K562 (cell line): ENCODE results near the gene SQOR. TPM values are rescaled to one million over a fixed set of nuclear protein-coding genes. Genes with fewer than 3 reads are reported as not detected.

ENCODE experiments used
- ATAC-seq: fragments of 200-7000 bp; cut with Tn5 transposase; 3 replicates; pipeline ENCODE4 v1.9.1; 2020; ENCODE audit warnings: moderate library complexity
- BruUV-seq: library from RNA; stranded (reverse); fragments of 400-500 nt; replicated peaks from 2 replicates; lab custom pipeline; 2021; lab: Mats Ljungman, UMichigan
- CTCF ChIA-PET: fragments of 300-600 bp; formaldehyde crosslinking; extraction: SDS; loops from one replicate; lab custom pipeline; 2021; ENCODE audit warnings: low intra/inter-chr PET ratio; lab: Yijun Ruan, JAX
- POLR2A ChIA-PET: fragments of 300-600, 350-650 bp; sonication (Branson Sonifier 250); formaldehyde crosslinking; extraction: SDS; loops from one replicate; lab custom pipeline; 2021; ENCODE audit warnings: antibody characterized with exemption, inconsistent platforms; lab: Yijun Ruan, JAX
- DNase-seq, 4 experiments: peaks; one replicate each; pipeline versions ENCODE4 v3.0.0 to v3.0.0-alpha.2; 2011 to 2018; ENCODE audit warnings: low spot score in 3 of 4, mixed read lengths in 3 of 4; ENCODE audit errors: extremely low read depth in 1 of 4
- FAIRE-seq: peaks from 2 replicates; lab custom pipeline; 2011; peaks lifted over from hg19 to GRCh38; lab: Jason Lieb, UNC
- H2AFZ ChIP-seq: 2 replicates; pipeline ENCODE4 v1.6.0; 2011; ENCODE audit warnings: low read depth, low read length, control low read depth, inconsistent platforms
- H3K27ac ChIP-seq: fragments of 200-600 bp; 3 replicates; pipeline ENCODE4 v1.8.0; 2011; ENCODE audit warnings: low read depth, mild to moderate bottlenecking, control low read depth, inconsistent platforms, low read length, moderate library complexity, mixed read lengths; ENCODE audit errors: extremely low read depth
- H3K27me3 ChIP-seq, 2 experiments: fragments of 300-600 bp in 1 of 2; 2 replicates in 1 of 2; 3 replicates in 1 of 2; pipeline versions ENCODE4 v1.6.0 to v1.8.0; 2011; ENCODE audit warnings: inconsistent platforms in 2 of 2, low read length in 2 of 2, mild to moderate bottlenecking in 1 of 2, mixed read lengths in 1 of 2, moderate library complexity in 1 of 2; ENCODE audit not compliant: control insufficient read depth in 2 of 2, insufficient read depth in 2 of 2
- H3K36me3 ChIP-seq: fragments of 300-600 bp; 3 replicates; pipeline ENCODE4 v1.8.0; 2011; ENCODE audit warnings: mild to moderate bottlenecking, low read length, inconsistent platforms; ENCODE audit not compliant: control insufficient read depth, insufficient read depth
- H3K4me1 ChIP-seq, 2 experiments: fragments of 200-600 bp in 1 of 2; replicated peaks in 1 of 2; 2 replicates in 1 of 2; 3 replicates in 1 of 2; pipeline versions ENCODE4 v1.5.1 to v1.8.0; 2011; ENCODE audit warnings: inconsistent platforms in 2 of 2, low read length in 2 of 2, mild to moderate bottlenecking in 1 of 2, mixed read lengths in 1 of 2, moderate library complexity in 1 of 2; ENCODE audit not compliant: control insufficient read depth in 2 of 2, insufficient read depth in 2 of 2
- H3K4me2 ChIP-seq: 2 replicates; pipeline ENCODE4 v1.6.1; 2011; ENCODE audit warnings: low read length, control low read depth, inconsistent platforms, mixed read lengths; ENCODE audit not compliant: insufficient read depth
- H3K4me3 ChIP-seq: fragments of 200-600 bp; sonication (generic), shearing (Covaris generic); 2 replicates; pipeline ENCODE4 v1.5.1; 2016; ENCODE audit warnings: control low read depth, inconsistent platforms
- H3K79me2 ChIP-seq: fragments of 200-600 bp; 3 replicates; pipeline ENCODE4 v1.8.0; 2011; ENCODE audit warnings: low read length, inconsistent platforms; ENCODE audit not compliant: control insufficient read depth, insufficient read depth
- H3K9ac ChIP-seq, 2 experiments: 2 replicates each; pipeline versions ENCODE4 v1.6.0 to v1.6.1; 2011; ENCODE audit warnings: low read depth in 2 of 2, low read length in 2 of 2, control low read depth in 1 of 2, inconsistent platforms in 1 of 2, mild to moderate bottlenecking in 1 of 2, mixed read lengths in 1 of 2; ENCODE audit not compliant: insufficient read depth in 1 of 2
- H3K9me1 ChIP-seq: one replicate; pipeline ENCODE4 v1.6.0; 2011; ENCODE audit warnings: inconsistent platforms, mild to moderate bottlenecking, low read length, moderate library complexity; ENCODE audit not compliant: control insufficient read depth, insufficient read depth
- H3K9me3 ChIP-seq: replicated peaks from 2 replicates; pipeline ENCODE4 v1.5.1; 2011; ENCODE audit warnings: low read depth, low read length, inconsistent platforms; ENCODE audit not compliant: control insufficient read depth, insufficient read depth
- H4K20me1 ChIP-seq: replicated peaks from 2 replicates; pipeline ENCODE4 v1.6.1; 2011; ENCODE audit warnings: low read length, inconsistent platforms, mixed read lengths; ENCODE audit not compliant: control insufficient read depth, insufficient read depth
- ATF3 ChIP-seq, 2 experiments: fragments of 450-650 bp in 1 of 2; sonication (generic) in 1 of 2; formaldehyde crosslinking in 1 of 2; IDR thresholded peaks in 1 of 2; conservative IDR thresholded peaks in 1 of 2; 2 replicates each; pipeline versions ENCODE4 v1.6.1 to v1.8.1; 2016 to 2023; ENCODE audit warnings: mild to moderate bottlenecking in 2 of 2, moderate library complexity in 2 of 2, inconsistent platforms in 1 of 2, missing genetic modification reagents in 1 of 2
- ATF7 ChIP-seq: fragments of 450-650 bp; IDR thresholded peaks from 2 replicates; pipeline ENCODE4 v1.7.1; 2014; ENCODE audit warnings: mild to moderate bottlenecking, moderate library complexity
- CEBPG ChIP-seq, 3 experiments: fragments of 200-800 bp in 1 of 3; sonication (Bioruptor generic) in 1 of 3; sonication (generic) in 1 of 3; formaldehyde crosslinking in 1 of 3; IDR thresholded peaks in 2 of 3; conservative IDR thresholded peaks in 1 of 3; 2 replicates each; pipeline versions ENCODE4 v1.6.1 to v1.8.0; 2016 to 2022; ENCODE audit warnings: missing compliant biosample characterization in 2 of 3, missing genetic modification characterization in 2 of 3, mild to moderate bottlenecking in 1 of 3, missing genetic modification reagents in 1 of 3
- HLTF ChIP-seq: fragments of 450-650 bp; IDR thresholded peaks from 2 replicates; pipeline ENCODE4 v1.6.1; 2016
- MCM5 ChIP-seq: fragments of 450-650 bp; IDR thresholded peaks from 2 replicates; pipeline ENCODE4 v1.6.1; 2016; ENCODE audit warnings: low read depth
- NR1H2 ChIP-seq: sonication (generic); formaldehyde crosslinking; IDR thresholded peaks from 2 replicates; pipeline ENCODE4 v1.4.0; 2020; ENCODE audit warnings: mild to moderate bottlenecking, missing genetic modification reagents
- SAP30 ChIP-seq: fragments of 200-600 bp; sonication (generic); IDR thresholded peaks from 2 replicates; pipeline ENCODE4 v1.6.1; 2012; ENCODE audit warnings: borderline replicate concordance, low read depth, mild to moderate bottlenecking, moderate library complexity, low read length, control low read depth, inconsistent platforms; ENCODE audit not compliant: insufficient read depth, poor library complexity, severe bottlenecking
- U2AF2 ChIP-seq: fragments of 200-400 bp; formaldehyde crosslinking; optimal IDR thresholded peaks from 2 replicates; pipeline ENCODE3; 2017; ENCODE audit warnings: low read depth, mild to moderate bottlenecking, low read length
- WGBS: fragments of 100-300 bp; shearing (Covaris generic); methylation state at CpG from one replicate; pipeline ENCODE4 v1.1.6; 2016; ENCODE audit warnings: low coverage, mixed read lengths; ENCODE audit not compliant: insufficient coverage; ENCODE audit errors: missing lambda C conversion rate; 5-methylcytosine and 5-hydroxymethylcytosine counted together
- in situ Hi-C: fragments of 300-500 bp; cut with MboI; formaldehyde crosslinking; loops from 4 replicates; pipeline ENCODE4 v1.15.0; 2018; ENCODE audit warnings: inconsistent platforms, mixed read lengths
- intact Hi-C: fragments of 100-400 bp; cut with micrococcal nuclease; formaldehyde crosslinking; loops from 2 replicates; pipeline ENCODE4 v1.14.2; 2022
- polyA plus RNA-seq, 8 experiments: library from polyadenylated mRNA; depleted of rRNA in 4 of 8; stranded (reverse) in 5 of 8; unstranded in 3 of 8; fragments of >200 nt; fragmentation: Nextera tagmentation in 2 of 8; fragmentation: Illumina TruSeq in 1 of 8; extraction: Ambion mirVana in 2 of 8; extraction: Trizol in 1 of 8; gene quantifications; 2 replicates each; pipeline versions ENCODE4 v1.2.1 to v1.2.3, GENCODE V29; 2011 to 2014; ENCODE audit warnings: inconsistent platforms in 1 of 8, missing spikeins in 1 of 8
- total RNA-seq, 7 experiments: library from RNA; depleted of rRNA in 6 of 7; stranded (reverse); fragments of >200 nt in 6 of 7; fragmentation: Illumina TruSeq in 2 of 7; extraction: Trizol in 2 of 7; gene quantifications; 2 replicates each; pipeline versions ENCODE4 v1.2.1 to v1.2.3, GENCODE V29; 2011 to 2021; ENCODE audit warnings: low replicate concordance in 1 of 7

SQOR gene
- total and polyA plus RNA-seq, 9 of the 15 experiments (the other 6 are each of a cell fraction or from before 2014, with no cell fraction given) = 0.32 to 1.6 (median 1.1) TPM

- H3K4me3 ChIP-seq = no peak overlapping the region
- in situ Hi-C loops = no loop called here
- no peak for DNase-seq
- FAIRE-seq = no peak
- no peaks in the 10 kb centered on the region for H3K9me1 ChIP-seq
- POLR2A ChIA-PET = interaction anchor here (1.0 to 1.2 kb wide), 3 partner anchors 10 to 94 kb away, joined by 3 to 4 read pairs (median 3); no protein-coding TSS in a partner anchor
- 11% methylated on average over 3 of the region's 3 CpGs for WGBS
- H3K9me3 ChIP-seq = no peaks in the 10 kb centered on the region
- H3K4me2 ChIP-seq = no peak overlapping the region
- CTCF ChIA-PET = no interaction called here
- no peak for ATAC-seq
- H3K27ac ChIP-seq = no peak overlapping the region
- H4K20me1 ChIP-seq = no peaks in the 10 kb centered on the region
- TF ChIP-seq ATF7 (no peak), ATF3 (IDR thresholded peaks at IDR 0.05) (peak; percentile 35; the same call in 1 of the 2 replicates), ATF3 (CRISPR knock-in tag; conservative IDR thresholded peaks at IDR 0.05) (no peak), MCM5 (no peak), CEBPG (CRISPR knock-in tag; IDR thresholded peaks at IDR 0.05) (no peak), CEBPG (tag; conservative IDR thresholded peaks at IDR 0.05 in 1 of 2, IDR thresholded peaks at IDR 0.05 in 1 of 2) (peak; percentile 25 to 52; a peak in 2 of 4 replicates), NR1H2 (no peak), U2AF2 (no peak), HLTF (no peak), SAP30 (no peak)
- TF ChIP-seq, all 486 proteins: peak for 2
- BruUV-seq = no TSS peak
- Histone ChIP-seq H3K27me3 (no peaks in the 10 kb centered on the region), H3K36me3 (no peaks in the 10 kb centered on the region), H3K9ac (no peak overlapping the region), H2AFZ (no peak overlapping the region), H3K79me2 (no peaks in the 10 kb centered on the region), H3K4me1 (no peaks in the 10 kb centered on the region; a peak in 1 of 5 replicates)
- intact Hi-C loops = no loop called here
Observed at GRCh38 chr15:45653702-45654424, 19.0 kb downstream of the SQOR start.
